Sigmoid colon (tissue), 4 donors: Measurements from ENCODE around the gene PDK2.

Source experiments
- CTCF ChIP-seq, 4 experiments: fragments of 450-650 bp in 3 of 4; fragments of 200-600 bp in 1 of 4; IDR thresholded peaks; one replicate each; pipeline ENCODE4 v1.5.1; 2016 to 2019; ENCODE audit warnings: antibody characterized with exemption in 4 of 4, mild to moderate bottlenecking in 3 of 4, moderate library complexity in 2 of 4
- EP300 ChIP-seq, 4 donors: sonication (generic); formaldehyde crosslinking; IDR thresholded peaks; one replicate each; pipeline ENCODE4 v1.6.1; 2017; ENCODE audit warnings: antibody characterized with exemption in 4 of 4
- POLR2A ChIP-seq, 2 donors: fragments of 450-650 bp; IDR thresholded peaks; one replicate each; pipeline ENCODE4 v1.6.1; 2016; ENCODE audit warnings: antibody characterized with exemption in 2 of 2, mild to moderate bottlenecking in 2 of 2, moderate library complexity in 2 of 2
- POLR2AphosphoS5 ChIP-seq, 4 donors: sonication (generic); formaldehyde crosslinking; IDR thresholded peaks; one replicate each; pipeline ENCODE4 v1.6.1; 2017; ENCODE audit warnings: antibody characterized with exemption in 4 of 4

DNA sequence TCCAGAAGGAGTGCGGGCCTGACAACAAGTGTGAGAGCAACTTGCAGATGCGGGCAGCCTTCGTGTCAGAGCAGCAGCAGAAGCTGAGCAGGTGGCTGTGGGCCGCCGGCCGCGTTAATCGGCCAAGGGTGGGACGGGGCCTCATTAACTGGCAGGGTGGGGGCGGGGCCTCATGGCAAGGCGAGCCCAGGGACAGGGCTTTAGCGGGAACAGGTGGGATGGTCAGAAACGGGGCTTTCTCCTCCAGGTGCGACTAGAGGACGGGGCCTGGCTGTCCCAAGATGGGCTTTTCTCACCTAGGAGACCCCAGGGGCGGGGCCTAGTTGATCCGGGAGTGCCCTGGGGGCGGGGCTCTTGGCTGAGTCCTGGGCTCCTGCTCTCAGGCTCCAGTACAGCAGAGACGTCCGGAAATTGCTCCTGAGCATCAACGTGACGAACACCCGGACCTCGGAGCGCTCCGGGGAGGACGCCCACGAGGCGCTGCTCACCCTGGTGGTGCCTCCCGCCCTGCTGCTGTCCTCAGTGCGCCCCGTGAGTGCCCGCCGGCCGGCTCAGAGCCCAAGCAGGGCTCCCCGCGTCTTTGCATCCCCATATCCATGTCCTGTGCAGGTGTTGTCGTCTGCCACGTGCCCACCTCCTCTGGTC, 18.4 kb upstream of the PDK2 start:
- no peak for TF ChIP-seq CTCF (IDR thresholded peaks at IDR 0.05)
- TF ChIP-seq EP300 (IDR thresholded peaks at IDR 0.05): no peak
- TF ChIP-seq POLR2AphosphoS5 (IDR thresholded peaks at IDR 0.05): no peak
- TF ChIP-seq POLR2A (IDR thresholded peaks at IDR 0.05): no peak
